CD4-positive, alpha-beta T cell treated with Interferon alpha-2 for 1 hour (primary cell): ENCODE measurements around the gene NOTCH3.
A peak's percentile ranks its signal among the peaks of the same experiment; 100 is the strongest.

Source experiments
- DNase-seq, 2 donors: peaks; one replicate each; pipeline ENCODE4 v3.0.0-alpha.2; 2020 to 2022

NOTCH3 gene

DNA sequence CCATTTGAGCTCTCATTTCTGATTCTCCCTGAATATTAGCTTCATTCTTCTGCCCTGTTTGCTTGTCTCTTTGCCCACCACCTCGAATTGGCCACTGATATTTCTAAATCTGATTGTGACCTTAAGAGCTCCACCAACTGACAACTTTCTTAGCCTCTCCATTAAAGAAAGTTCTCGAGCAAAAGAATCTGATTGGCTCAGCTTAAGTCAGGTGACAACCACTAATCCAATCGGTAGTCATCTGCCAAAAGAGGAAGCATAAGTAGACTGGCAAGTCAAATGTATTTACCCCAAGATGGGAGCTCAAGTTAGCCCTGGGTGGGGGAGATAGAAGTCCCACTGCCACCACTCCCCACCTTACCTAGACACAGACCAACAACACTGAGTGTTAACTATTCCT, 41.5 kb downstream of the NOTCH3 start:
- no peak for DNase-seq

- no peak for DNase-seq
Observed at GRCh38 chr19:15156391-15156790, 44.4 kb downstream of the NOTCH3 start.

GRCh38 chr19:15155296-15155695, 45.5 kb downstream of the NOTCH3 start:
- no peak for DNase-seq

- DNase-seq, result peak; percentile 18 to 39
Observed at GRCh38 chr19:15154002-15154612, 46.7 kb downstream of the NOTCH3 start.

- no peak for DNase-seq
Observed at GRCh38 chr19:15149737-15150136, 51.1 kb downstream of the NOTCH3 start.

GRCh38 chr19:15147090-15147489, 53.7 kb downstream of the NOTCH3 start:
- no peak for DNase-seq

- DNase-seq, result no peak
Observed at GRCh38 chr19:15144046-15144646, 56.6 kb downstream of the NOTCH3 start.

- no peak for DNase-seq
Observed at GRCh38 chr19:15142313-15142712, 58.5 kb downstream of the NOTCH3 start.

DNA sequence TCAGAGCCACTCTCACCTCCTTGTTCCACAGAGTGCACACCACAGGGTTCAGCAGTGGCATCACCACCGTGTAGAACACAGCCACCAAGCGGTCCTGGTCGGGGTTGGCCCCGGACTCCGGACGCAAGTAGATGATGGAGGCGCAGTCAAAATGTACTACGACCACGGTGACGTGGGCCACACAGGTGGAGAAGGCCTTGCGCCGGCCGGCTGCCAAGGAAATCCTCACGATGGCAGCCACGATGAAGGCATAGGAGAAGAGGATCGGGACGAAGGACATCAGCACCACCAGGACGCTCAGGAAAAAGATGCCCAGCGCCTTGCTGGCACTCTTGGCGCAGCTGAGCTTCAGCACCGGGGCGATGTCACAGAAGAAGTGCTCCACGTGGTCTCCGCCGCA, 59.7 kb downstream of the NOTCH3 start:
- DNase-seq, result no peak

DNA sequence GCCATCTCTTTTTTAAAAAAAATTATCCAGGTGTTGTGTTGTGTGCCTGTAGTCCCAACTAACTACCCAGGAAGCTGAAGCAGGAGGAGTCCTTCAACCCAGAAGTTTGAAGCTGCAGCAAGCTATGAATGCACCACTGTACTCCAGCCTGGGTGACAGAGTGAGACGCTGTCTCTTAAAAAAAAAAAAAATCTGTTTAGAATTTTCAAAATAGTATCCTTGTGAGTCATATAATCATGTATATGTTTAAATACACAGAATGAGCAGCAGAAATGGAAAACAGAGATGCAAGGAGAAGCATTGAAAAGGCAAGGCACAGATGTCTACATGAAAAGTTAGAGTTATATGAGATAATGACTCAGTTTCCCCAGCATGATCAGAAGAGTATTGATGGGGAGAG, 62.4 kb downstream of the NOTCH3 start:
- no peak for DNase-seq

- no peak for DNase-seq
Observed at GRCh38 chr19:15137777-15138176, 63.0 kb downstream of the NOTCH3 start.

GRCh38 chr19:15136234-15136954, 64.4 kb downstream of the NOTCH3 start:
- DNase-seq, result no peak

GRCh38 chr19:15129856-15130585, 70.8 kb downstream of the NOTCH3 start:
- DNase-seq, result peak in 1 of 2 donors; percentile 38

DNA sequence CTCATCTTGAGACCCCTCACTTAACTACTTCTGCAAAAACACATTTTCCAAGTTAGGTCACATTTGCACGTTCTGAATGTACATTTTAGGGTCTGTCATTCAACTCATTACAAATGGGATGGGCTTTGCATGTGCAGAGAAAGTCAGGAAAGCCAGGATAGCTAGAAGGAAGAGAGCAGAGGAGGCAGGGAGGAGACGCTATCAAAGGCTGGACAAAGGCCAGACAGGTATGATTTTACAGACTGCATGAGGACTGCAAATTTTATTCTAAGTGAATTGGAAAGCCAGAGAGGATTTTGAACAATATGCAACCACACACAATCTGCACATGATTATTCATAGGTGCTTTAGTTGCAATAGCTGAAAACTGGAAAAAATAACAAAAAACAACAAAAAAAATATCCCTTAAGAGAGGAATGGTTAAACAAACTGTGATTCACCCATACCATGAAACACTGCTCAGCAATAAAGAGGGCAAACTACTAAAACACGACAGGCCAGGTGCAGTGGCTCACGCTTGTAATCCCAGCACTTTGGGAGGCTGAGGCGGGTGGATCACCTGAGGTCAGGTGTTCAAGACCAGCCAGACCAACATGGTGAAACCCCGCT, 72.5 kb downstream of the NOTCH3 start:
- DNase-seq, result no peak

- DNase-seq, result no peak
Observed at GRCh38 chr19:15126131-15126910, 74.5 kb downstream of the NOTCH3 start.

- DNase-seq, result peak; percentile 98
Observed at GRCh38 chr19:15125232-15126067, 75.3 kb downstream of the NOTCH3 start.

DNA sequence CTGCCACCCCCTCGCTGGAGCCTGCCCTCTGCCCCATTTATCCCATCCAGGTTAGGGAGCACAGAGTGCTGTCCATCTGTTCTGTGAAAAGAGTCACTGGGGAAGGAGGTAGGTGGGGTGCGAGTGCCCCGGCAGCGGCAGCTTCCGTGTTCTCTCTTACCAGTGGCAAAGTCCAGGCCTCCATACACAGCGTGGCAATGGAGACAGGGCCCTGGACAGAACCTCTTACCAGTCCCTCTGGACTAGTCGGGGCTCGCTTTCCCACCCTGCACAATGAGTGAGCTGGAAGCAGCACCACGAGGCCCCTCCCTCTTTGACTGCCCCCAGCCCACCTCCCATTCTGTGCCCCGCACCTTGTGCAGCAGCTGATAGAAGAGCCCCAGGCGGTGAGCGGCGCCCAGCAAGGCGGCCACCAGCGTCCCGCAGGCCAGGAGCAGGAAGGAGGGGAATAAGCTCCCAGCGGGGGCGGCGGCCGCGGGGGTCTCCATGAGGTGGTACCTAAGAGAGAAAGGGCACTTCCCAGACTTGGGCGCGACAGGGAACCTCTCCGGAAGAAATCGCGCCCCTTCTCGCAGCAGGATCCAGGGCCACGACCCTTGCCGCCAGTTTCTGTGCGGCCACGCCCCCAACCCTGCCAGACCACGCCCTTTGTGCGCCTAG, 76.1 kb downstream of the NOTCH3 start:
- no peak for DNase-seq

DNA sequence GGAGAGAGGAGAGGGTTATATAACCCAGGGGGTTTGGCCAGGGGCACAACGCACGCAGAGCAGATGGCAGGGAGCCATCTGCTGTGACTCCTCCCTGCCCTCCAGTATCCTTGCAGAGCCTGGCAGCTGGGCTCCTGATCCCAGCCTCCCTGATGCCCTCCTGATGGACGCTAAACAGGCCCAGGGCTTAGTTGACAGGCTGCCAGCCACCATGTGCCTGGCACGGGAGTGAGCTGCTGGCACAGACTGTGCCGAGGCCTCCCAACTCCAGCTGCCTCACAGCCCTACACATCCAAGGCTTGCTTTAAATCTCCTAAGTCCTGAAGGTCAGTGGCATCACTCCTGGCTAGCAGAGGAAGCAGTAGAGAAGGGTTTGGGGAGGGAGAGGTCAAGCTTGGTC, 76.9 kb downstream of the NOTCH3 start:
- DNase-seq, result no peak

DNA sequence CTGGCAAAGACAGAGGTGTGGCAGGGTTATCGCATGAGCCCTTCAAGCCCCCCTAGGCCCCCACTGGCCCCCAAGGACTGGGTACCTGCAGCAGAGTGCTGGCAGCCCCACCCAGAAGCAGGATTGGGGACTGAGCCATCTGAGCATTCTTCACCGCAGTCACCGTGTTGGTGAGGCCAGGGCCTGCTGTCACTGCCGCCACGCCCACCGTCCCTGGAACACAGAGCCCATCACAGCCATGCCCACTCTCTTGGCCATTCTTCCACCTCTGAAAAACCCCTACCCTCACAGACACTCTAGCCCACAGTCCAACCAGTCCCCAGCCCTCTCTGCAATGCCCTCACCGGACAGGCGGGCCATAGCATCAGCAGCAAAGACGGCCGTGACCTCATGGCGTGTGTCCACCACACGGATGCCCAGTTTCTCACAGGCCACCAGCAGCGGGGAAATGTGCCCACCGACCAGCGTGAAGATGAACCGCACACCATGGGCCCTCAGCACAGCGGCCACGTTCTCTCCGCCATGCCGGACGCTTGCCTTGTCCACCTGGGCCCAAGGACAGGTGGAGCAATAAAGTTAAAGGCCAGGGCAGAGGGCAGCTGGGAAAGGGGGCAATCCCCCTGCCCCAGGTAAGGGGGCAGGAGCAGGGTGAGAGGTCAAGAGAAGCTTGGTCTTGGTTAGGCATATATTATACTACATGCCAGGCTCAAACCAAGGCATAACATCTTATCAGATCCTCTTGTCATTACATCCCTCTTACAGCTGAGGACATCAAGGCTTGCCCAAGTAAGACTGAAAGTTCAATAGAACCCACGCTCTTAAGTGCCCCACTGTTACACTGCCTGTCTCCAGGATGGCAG, 77.5 kb downstream of the NOTCH3 start:
- no peak for DNase-seq
